ENCODE measurements around the gene FAM167B. TPM values are rescaled to one million over a fixed set of nuclear protein-coding genes. Genes with fewer than 3 reads are reported as not detected.

The FAM167B gene
- total and polyA plus RNA-seq, 4 donors = 2.6 to 30.5 (median 5.7) TPM

DNA sequence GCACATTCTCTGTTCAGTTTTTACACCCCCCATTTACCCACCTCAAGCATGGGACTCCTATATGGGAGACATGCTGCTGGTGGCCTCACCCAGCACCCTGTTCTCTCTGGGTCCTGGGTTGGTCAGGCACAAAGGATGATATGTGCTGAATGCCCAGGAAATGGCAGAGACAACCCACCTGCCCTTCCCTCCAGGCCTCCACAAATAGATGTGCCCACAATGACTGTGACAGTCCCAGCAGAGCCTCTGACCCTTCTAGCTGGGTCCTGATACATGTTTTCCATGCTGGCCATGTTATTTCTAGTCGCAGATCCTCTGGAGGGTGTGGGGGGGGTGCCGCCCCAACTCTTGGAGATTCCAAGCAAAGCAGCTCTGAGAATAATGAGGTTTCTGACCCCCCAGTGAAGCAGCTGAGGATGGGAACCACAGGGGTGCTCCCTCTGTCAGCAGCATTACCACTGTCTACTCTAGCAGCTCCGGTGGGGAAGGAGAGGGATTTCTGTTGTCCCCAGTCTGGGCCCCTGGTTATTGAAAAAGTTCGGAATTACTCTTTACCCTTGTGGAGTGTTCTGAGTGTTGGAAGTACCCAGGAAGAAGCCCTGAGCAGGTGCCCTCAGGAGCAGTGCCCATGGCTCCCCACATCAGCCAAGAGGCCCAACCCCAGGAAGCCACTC is 47.8 kb upstream of the FAM167B start:
- Histone ChIP-seq H3K9ac (ENCODE audit: insufficient read depth in 1 of 2, low read length in 2 of 2) (no peak overlapping the region), H3K9me3 (ENCODE audit: control insufficient read depth in 4 of 4, insufficient read depth in 3 of 4, low read length in 3 of 4) (no peaks in the 10 kb centered on the region), H3K27ac (ENCODE audit: low read depth in 1 of 2, low read length in 1 of 2) (peak overlapping the region in 1 of 2 donors; percentile 16), H3K4me3 (no peak overlapping the region), H3K36me3 (ENCODE audit: control insufficient read depth in 4 of 4, insufficient read depth in 4 of 4, low read length in 4 of 4) (peaks cover 12 to 24% (median 16%) of the 10 kb centered on the region in 4 donors), H3K27me3 (ENCODE audit: control insufficient read depth in 3 of 3, insufficient read depth in 3 of 3, low read length in 2 of 3) (no peaks in the 10 kb centered on the region), H3K4me1 (ENCODE audit: control insufficient read depth in 5 of 5, insufficient read depth in 5 of 5, low read length in 5 of 5) (peaks cover 5 to 20% (median 8%) of the 10 kb centered on the region in 5 donors)
- no peak for ATAC-seq (ENCODE audit: insufficient read depth, low FRiP score)
- WGBS, 2 donors = 78 to 93% methylated on average over 4 of the region's 4 CpGs
- DNase-seq = no peak
- TF ChIP-seq, protein P1, sequence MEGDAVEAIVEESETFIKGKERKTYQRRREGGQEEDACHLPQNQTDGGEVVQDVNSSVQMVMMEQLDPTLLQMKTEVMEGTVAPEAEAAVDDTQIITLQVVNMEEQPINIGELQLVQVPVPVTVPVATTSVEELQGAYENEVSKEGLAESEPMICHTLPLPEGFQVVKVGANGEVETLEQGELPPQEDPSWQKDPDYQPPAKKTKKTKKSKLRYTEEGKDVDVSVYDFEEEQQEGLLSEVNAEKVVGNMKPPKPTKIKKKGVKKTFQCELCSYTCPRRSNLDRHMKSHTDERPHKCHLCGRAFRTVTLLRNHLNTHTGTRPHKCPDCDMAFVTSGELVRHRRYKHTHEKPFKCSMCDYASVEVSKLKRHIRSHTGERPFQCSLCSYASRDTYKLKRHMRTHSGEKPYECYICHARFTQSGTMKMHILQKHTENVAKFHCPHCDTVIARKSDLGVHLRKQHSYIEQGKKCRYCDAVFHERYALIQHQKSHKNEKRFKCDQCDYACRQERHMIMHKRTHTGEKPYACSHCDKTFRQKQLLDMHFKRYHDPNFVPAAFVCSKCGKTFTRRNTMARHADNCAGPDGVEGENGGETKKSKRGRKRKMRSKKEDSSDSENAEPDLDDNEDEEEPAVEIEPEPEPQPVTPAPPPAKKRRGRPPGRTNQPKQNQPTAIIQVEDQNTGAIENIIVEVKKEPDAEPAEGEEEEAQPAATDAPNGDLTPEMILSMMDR (IDR thresholded peaks at IDR 0.05; ENCODE audit: control extremely low read depth, extremely low read depth) = no peak

DNA sequence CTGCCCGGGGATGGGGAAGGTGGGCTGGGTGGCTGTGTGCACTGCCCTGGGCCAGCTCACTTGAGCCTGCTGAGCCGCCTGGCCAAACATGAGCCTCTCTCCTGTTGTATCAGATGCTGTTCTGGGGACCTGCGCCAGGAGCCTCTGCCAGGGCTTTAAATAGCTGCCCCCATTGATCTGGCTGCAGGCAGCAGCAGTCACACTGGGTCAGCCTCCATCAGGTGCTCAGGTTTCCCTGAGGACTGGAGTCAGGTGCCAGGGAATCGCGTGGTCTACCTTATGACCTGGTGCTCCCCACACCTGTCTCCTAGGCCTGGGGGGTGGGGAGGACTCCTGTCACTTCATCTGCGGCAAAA is 47.3 kb upstream of the FAM167B start:
- H3K27ac ChIP-seq (ENCODE audit: low read depth in 1 of 2, low read length in 1 of 2) = peak overlapping the region in 1 of 2 donors; percentile 86
- no peaks in the 10 kb centered on the region for H3K27me3 ChIP-seq (ENCODE audit: control insufficient read depth in 3 of 3, insufficient read depth in 3 of 3, low read length in 2 of 3)
- H3K4me3 ChIP-seq = no peak overlapping the region
- peak in 1 of 3 donors; percentile 25 for DNase-seq
- no peaks in the 10 kb centered on the region for H3K9me3 ChIP-seq (ENCODE audit: control insufficient read depth in 4 of 4, insufficient read depth in 3 of 4, low read length in 3 of 4)
- no peak for ATAC-seq (ENCODE audit: insufficient read depth, low FRiP score)
- WGBS, 2 donors = 59 to 60% methylated on average over 6 of the region's 6 CpGs
- TF ChIP-seq, protein P1 (IDR thresholded peaks at IDR 0.05; ENCODE audit: control extremely low read depth, extremely low read depth) = no peak
- peak overlapping the region in 1 of 2 donors; percentile 78 for H3K9ac ChIP-seq (ENCODE audit: insufficient read depth in 1 of 2, low read length in 2 of 2)
- H3K36me3 ChIP-seq (ENCODE audit: control insufficient read depth in 4 of 4, insufficient read depth in 4 of 4, low read length in 4 of 4) = peaks cover 7 to 21% (median 14%) of the 10 kb centered on the region in 4 donors
- peaks cover 5 to 20% (median 8%) of the 10 kb centered on the region in 5 donors for H3K4me1 ChIP-seq (ENCODE audit: control insufficient read depth in 5 of 5, insufficient read depth in 5 of 5, low read length in 5 of 5)

DNA sequence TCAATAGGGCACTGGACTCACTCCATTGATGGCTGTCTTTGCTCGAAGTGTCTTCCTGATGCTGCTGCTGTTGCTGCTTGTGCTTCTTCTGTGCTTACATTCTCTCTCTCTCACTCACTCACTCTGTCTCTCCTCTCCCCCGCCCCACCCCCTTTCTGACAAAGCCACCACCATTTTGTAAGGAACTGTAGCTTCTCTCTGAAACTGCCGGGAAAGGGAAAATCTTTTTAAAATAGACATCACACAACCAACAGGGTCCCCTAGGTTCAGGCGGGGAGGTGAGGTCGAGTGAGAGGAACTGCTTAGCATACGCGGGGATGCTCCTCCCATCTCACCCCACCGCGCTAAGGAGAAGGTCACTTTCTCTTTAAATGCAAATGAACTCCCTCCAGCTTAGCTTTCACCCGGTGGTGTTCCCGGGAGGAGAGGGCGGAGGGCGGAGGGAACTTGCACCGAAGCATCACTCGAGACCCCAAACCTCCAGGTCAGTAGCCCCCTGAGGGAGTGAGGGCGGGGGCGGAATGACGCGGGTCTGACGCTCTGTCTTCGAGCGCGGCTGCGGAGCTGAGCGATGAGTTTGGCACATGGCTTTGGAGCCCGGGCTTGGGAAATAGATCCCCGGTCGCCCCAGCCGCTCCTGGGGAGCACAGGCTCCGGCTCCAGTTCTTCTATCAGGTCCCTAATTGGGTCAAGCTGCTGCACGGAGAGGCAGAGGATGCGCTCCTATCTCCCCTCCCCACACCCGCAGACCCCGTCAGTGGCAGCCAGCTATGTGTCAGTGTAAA is 46.6 kb upstream of the FAM167B start, which contains the start of gene CCDC28B:
Gene CCDC28B, plus strand, starts transcription at position 370 of the 785 bp plus-strand sequence. CDS start 1,341 bp downstream, outside the sequence.
- peak; percentile 23 for ATAC-seq (ENCODE audit: insufficient read depth, low FRiP score)
- H3K27me3 ChIP-seq (ENCODE audit: control insufficient read depth in 3 of 3, insufficient read depth in 3 of 3, low read length in 2 of 3) = no peaks in the 10 kb centered on the region
- H3K27ac ChIP-seq (ENCODE audit: low read depth in 1 of 2, low read length in 1 of 2) = peak within 1 kb of the TSS; percentile 55 to 86
- H3K9me3 ChIP-seq (ENCODE audit: control insufficient read depth in 4 of 4, insufficient read depth in 3 of 4, low read length in 3 of 4) = no peaks in the 10 kb centered on the region
- DNase-seq = peak; percentile 82 to 85 (median 83)
- H3K9ac ChIP-seq (ENCODE audit: insufficient read depth in 1 of 2, low read length in 2 of 2) = peak within 1 kb of the TSS; percentile 20 to 86
- TF ChIP-seq, protein P1 (IDR thresholded peaks at IDR 0.05; ENCODE audit: control extremely low read depth, extremely low read depth) = no peak
- peak within 1 kb of the TSS; percentile 19 for H3K4me3 ChIP-seq
- peaks cover 5 to 20% (median 11%) of the 10 kb centered on the region in 5 donors for H3K4me1 ChIP-seq (ENCODE audit: control insufficient read depth in 5 of 5, insufficient read depth in 5 of 5, low read length in 5 of 5)
- 0 to 1% methylated on average over 34 of the region's 34 CpGs for WGBS, 2 donors
- peaks cover under 1 to 14% (median 10%) of the 10 kb centered on the region in 4 donors for H3K36me3 ChIP-seq (ENCODE audit: control insufficient read depth in 4 of 4, insufficient read depth in 4 of 4, low read length in 4 of 4)

Data from lung (tissue), 12 donors.